GM12878 (cell line): Measurements from ENCODE around the gene ZNF22. TPM values are rescaled to one million over a fixed set of nuclear protein-coding genes. Genes with fewer than 3 reads are reported as not detected.
A peak's percentile ranks its signal among the peaks of the same experiment; 100 is the strongest.

ENCODE experiments used
- ATAC-seq: fragments of 200-7000 bp; cut with Tn5 transposase; 3 replicates; pipeline ENCODE4 v1.9.1; 2020; ENCODE audit warnings: mild to moderate bottlenecking, moderate library complexity
- BruUV-seq: library from RNA; stranded (reverse); fragments of 400-500 nt; replicated peaks from 2 replicates; lab custom pipeline; 2021; lab: Mats Ljungman, UMichigan
- CTCF ChIA-PET: fragments of 300-600 bp; sonication (Branson Sonifier 250); formaldehyde crosslinking; extraction: SDS; loops from one replicate; lab custom pipeline; 2021; ENCODE audit warnings: inconsistent platforms; lab: Yijun Ruan, JAX
- POLR2A ChIA-PET: fragments of 350-600 bp; formaldehyde crosslinking; extraction: SDS; loops from one replicate; lab custom pipeline; 2021; ENCODE audit warnings: inconsistent platforms; lab: Charles Lee
- RAD21 ChIA-PET: fragments of 300-600 bp; sonication (Branson Sonifier 250); formaldehyde crosslinking; loops from one replicate; lab custom pipeline; 2023; ENCODE audit warnings: antibody characterized with exemption; ENCODE audit not compliant: unreplicated experiment; lab: Charles Lee
- SMC1A ChIA-PET: fragments of 300-600 bp; sonication (Branson Sonifier 250); formaldehyde crosslinking; loops from one replicate; lab custom pipeline; 2023; ENCODE audit not compliant: unreplicated experiment, uncharacterized antibody; lab: Charles Lee
- DNase-seq: peaks from one replicate; pipeline ENCODE4 v3.0.0-alpha.2; 2011; ENCODE audit warnings: low read depth, low spot score
- FAIRE-seq: peaks from 3 replicates; lab custom pipeline; 2011; peaks lifted over from hg19 to GRCh38; lab: Jason Lieb, UNC
- H2AFZ ChIP-seq: 2 replicates; pipeline ENCODE4 v1.6.0; 2011; ENCODE audit warnings: low read depth, low read length, control low read depth; ENCODE audit not compliant: control insufficient read depth
- H3K27ac ChIP-seq: 2 replicates; pipeline ENCODE4 v1.5.1; 2011; ENCODE audit warnings: control low read depth; ENCODE audit not compliant: control insufficient read depth, insufficient read depth
- H3K27me3 ChIP-seq, 2 experiments: replicated peaks in 1 of 2; 2 replicates each; pipeline versions ENCODE4 v1.6.0 to v1.6.1; 2011; ENCODE audit warnings: low read length in 1 of 2; ENCODE audit not compliant: control insufficient read depth in 2 of 2, insufficient read depth in 2 of 2
- H3K36me3 ChIP-seq, 2 experiments: 2 replicates each; pipeline ENCODE4 v1.5.1; 2011; ENCODE audit warnings: low read length in 1 of 2; ENCODE audit not compliant: control insufficient read depth in 2 of 2, insufficient read depth in 2 of 2
- H3K4me1 ChIP-seq: 2 replicates; pipeline ENCODE4 v1.6.1; 2011; ENCODE audit warnings: mild to moderate bottlenecking, low read length, moderate library complexity, mixed read lengths; ENCODE audit not compliant: control insufficient read depth, insufficient read depth
- H3K4me2 ChIP-seq: 2 replicates; pipeline ENCODE4 v1.6.0; 2011; ENCODE audit warnings: control low read depth; ENCODE audit not compliant: control insufficient read depth, insufficient read depth
- H3K4me3 ChIP-seq: fragments of 200-600 bp; sonication (generic); 2 replicates; pipeline ENCODE4 v1.5.1; 2016
- H3K79me2 ChIP-seq: 2 replicates; pipeline ENCODE4 v1.6.0; 2011; ENCODE audit warnings: low read length; ENCODE audit not compliant: control insufficient read depth, insufficient read depth
- H3K9ac ChIP-seq: 2 replicates; pipeline ENCODE4 v1.8.0; 2011; ENCODE audit warnings: low read length, control low read depth, mixed read lengths; ENCODE audit not compliant: control insufficient read depth, insufficient read depth
- H3K9me3 ChIP-seq: replicated peaks from 3 replicates; pipeline ENCODE4 v1.5.1; 2011; ENCODE audit warnings: mild to moderate bottlenecking, low read length; ENCODE audit not compliant: control insufficient read depth, insufficient read depth
- H4K20me1 ChIP-seq: 2 replicates; pipeline ENCODE4 v1.6.0; 2011; ENCODE audit not compliant: control insufficient read depth, insufficient read depth
- POLR2A ChIP-seq: IDR thresholded peaks from 2 replicates; pipeline ENCODE4 v1.6.1; 2011; ENCODE audit warnings: low read depth, mild to moderate bottlenecking, low read length
- ZBTB11 ChIP-seq: fragments of 450-650 bp; formaldehyde crosslinking; IDR thresholded peaks from 2 replicates; pipeline ENCODE4 v1.5.0; 2022; ENCODE audit warnings: mild to moderate bottlenecking, missing genetic modification characterization
- WGBS: methylation state at CpG from one replicate; pipeline ENCODE4 v1.1.6; 2016; ENCODE audit warnings: low lambda C conversion rate; ENCODE audit not compliant: insufficient replicate concordance, insufficient coverage; ENCODE audit errors: missing lambda C conversion rate; 5-methylcytosine and 5-hydroxymethylcytosine counted together
- in situ Hi-C: fragments of 300-500 bp; cut with MboI; formaldehyde crosslinking; loops from 9 replicates; pipeline ENCODE4 v1.14.3; 2018; ENCODE audit warnings: mixed read lengths
- intact Hi-C: fragments of 100-400 bp; cut with micrococcal nuclease; formaldehyde crosslinking; loops from one replicate; pipeline ENCODE4 v1.14.2; 2022; ENCODE audit not compliant: unreplicated experiment
- polyA plus RNA-seq, 11 experiments: library from polyadenylated mRNA; depleted of rRNA in 4 of 11; unstranded in 6 of 11; stranded (reverse) in 5 of 11; fragments of >200 nt; fragmentation: Nextera tagmentation in 4 of 11; fragmentation: Illumina TruSeq in 1 of 11; extraction: Ambion mirVana in 4 of 11; extraction: Trizol in 1 of 11; gene quantifications; 1 replicate in 1 of 11; 2 replicates in 10 of 11; pipeline versions ENCODE4 v1.2.1 to v1.2.3, GENCODE V29; 2011 to 2016; ENCODE audit warnings: inconsistent platforms in 2 of 11, missing spikeins in 2 of 11, low read depth in 1 of 11
- total RNA-seq, 4 experiments: library from RNA; depleted of rRNA in 3 of 4; stranded (reverse); fragments of >200 nt in 3 of 4; fragmentation: Illumina TruSeq in 1 of 4; extraction: Trizol in 1 of 4; gene quantifications; 2 replicates each; pipeline versions ENCODE4 v1.2.1 to v1.2.3, GENCODE V29; 2013 to 2021
- TF ChIP-seq, protein P1 (sequence below): fragments of 450-650 bp; IDR thresholded peaks from 2 replicates; pipeline ENCODE4 v1.6.1; 2017; ENCODE audit warnings: mild to moderate bottlenecking, moderate library complexity

Gene ZNF22
- total and polyA plus RNA-seq, 10 of the 15 experiments (the other 5 are each of a cell fraction or from before 2014, with no cell fraction given) = 31.1 to 74.4 (median 43.8) TPM

DNA sequence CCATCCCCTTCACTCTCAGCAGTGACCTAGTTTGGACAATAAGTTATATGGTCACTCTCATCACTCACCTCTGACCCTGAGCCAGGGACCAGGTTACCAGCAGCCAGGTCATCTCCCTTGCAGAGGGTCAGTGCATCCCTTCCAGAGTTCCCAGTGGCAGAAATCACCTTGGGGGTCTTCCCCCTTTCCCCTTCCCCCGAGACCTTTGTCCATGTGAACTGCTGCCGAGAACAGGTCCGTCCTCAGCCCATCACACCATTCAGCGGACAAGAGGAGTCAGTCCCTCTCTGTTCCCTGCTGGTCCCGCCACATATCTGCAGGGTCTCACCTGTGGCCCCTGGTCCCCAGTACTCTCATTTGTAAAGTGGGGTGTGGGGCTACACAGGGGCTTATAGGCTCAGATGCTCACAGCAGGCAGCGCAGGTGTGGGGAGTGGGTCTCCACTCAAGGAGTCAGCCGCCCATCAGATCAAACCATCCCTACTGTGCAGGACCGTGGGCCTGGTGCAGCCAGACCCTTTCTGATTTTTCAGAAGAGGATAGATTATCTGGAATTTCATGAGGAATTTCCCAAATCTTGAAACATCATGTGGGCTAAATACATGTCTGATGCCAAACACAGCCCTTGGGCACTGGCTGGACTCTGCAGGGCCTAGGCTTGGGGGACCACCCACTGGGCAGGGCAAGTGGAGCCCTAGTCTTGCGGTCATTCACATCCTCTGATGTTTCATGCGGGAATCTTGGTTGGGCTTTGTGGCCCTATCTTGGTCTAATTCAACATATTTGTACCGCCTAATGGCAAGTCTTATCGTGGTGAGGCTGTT is 28.6 kb upstream of the ZNF22 start (continued):
- TF ChIP-seq ZBTB11 (CRISPR knock-in tag) = no peak

DNA sequence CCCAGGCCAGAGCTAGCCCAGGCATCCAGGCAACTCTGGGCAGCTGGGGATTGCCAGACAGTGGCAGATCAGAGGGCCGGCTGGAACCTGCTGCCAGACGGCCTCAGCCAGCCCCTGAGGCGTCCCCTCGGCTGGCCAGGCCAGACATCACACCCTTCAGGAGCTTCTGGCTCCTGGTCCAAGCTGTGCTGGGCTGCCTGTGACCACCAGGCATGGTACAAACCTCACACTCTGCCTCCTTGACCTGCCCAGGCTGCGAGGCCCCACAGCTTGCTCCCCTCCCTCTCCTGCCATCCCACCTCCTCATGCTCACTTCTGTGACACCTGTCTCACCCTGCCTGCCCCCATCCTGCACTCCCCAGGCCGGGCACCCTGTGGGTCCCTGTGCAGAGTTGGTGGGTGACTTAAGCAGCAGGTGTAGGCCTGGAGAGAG is 27.8 kb upstream of the ZNF22 start:
- no TSS peak for BruUV-seq
- Histone ChIP-seq H2AFZ (no peak overlapping the region), H3K4me2 (peak overlapping the region; percentile 82; the same call in 1 of the 2 replicates), H3K79me2 (peaks cover 13% of the 10 kb centered on the region), H3K4me1 (peaks cover 49% of the 10 kb centered on the region), H3K36me3 (peaks cover 0 to 8% of the 10 kb centered on the region in 2 experiments; a peak in 2 of 4 replicates), H3K27me3 (no peaks in the 10 kb centered on the region), H3K27ac (peak overlapping the region; percentile 80), H4K20me1 (no peaks in the 10 kb centered on the region), H3K9ac (no peak overlapping the region), H3K4me3 (no peak overlapping the region), H3K9me3 (no peaks in the 10 kb centered on the region)
- 69% methylated on average over 6 of the region's 6 CpGs for WGBS
- CTCF ChIA-PET = interaction anchor here (0.9 to 10.1 kb wide), 7 partner anchors 9 to 41 kb away, joined by 3 to 181 read pairs (median 13); partner anchors contain the start of gene RASSF4
- no peak for DNase-seq
- POLR2A ChIA-PET = interaction anchor here (1.2 to 2.1 kb wide), 8 partner anchors 9 to 44 kb away, joined by 3 to 17 read pairs (median 6); no protein-coding TSS in a partner anchor
- intact Hi-C loops (no loop called here), in situ Hi-C loops (loop anchor here (25.0 kb wide), 1 partner anchor 1811 kb away; no protein-coding TSS in a partner anchor)
- no peak for FAIRE-seq
- ATAC-seq = no peak
- SMC1A ChIA-PET = interaction anchor here (0.8 to 2.5 kb wide), 7 partner anchors 9 to 40 kb away, joined by 3 to 36 read pairs (median 17); no protein-coding TSS in a partner anchor
- TF ChIP-seq, protein P1, sequence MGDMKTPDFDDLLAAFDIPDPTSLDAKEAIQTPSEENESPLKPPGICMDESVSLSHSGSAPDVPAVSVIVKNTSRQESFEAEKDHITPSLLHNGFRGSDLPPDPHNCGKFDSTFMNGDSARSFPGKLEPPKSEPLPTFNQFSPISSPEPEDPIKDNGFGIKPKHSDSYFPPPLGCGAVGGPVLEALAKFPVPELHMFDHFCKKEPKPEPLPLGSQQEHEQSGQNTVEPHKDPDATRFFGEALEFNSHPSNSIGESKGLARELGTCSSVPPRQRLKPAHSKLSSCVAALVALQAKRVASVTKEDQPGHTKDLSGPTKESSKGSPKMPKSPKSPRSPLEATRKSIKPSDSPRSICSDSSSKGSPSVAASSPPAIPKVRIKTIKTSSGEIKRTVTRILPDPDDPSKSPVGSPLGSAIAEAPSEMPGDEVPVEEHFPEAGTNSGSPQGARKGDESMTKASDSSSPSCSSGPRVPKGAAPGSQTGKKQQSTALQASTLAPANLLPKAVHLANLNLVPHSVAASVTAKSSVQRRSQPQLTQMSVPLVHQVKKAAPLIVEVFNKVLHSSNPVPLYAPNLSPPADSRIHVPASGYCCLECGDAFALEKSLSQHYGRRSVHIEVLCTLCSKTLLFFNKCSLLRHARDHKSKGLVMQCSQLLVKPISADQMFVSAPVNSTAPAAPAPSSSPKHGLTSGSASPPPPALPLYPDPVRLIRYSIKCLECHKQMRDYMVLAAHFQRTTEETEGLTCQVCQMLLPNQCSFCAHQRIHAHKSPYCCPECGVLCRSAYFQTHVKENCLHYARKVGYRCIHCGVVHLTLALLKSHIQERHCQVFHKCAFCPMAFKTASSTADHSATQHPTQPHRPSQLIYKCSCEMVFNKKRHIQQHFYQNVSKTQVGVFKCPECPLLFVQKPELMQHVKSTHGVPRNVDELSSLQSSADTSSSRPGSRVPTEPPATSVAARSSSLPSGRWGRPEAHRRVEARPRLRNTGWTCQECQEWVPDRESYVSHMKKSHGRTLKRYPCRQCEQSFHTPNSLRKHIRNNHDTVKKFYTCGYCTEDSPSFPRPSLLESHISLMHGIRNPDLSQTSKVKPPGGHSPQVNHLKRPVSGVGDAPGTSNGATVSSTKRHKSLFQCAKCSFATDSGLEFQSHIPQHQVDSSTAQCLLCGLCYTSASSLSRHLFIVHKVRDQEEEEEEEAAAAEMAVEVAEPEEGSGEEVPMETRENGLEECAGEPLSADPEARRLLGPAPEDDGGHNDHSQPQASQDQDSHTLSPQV = no peak
- no peak for TF ChIP-seq POLR2A
- TF ChIP-seq, all 136 proteins: peak for 0
- RAD21 ChIA-PET = interaction anchor here (0.8 to 2.7 kb wide), 6 partner anchors 10 to 48 kb away, joined by 4 to 54 read pairs (median 20); no protein-coding TSS in a partner anchor
